ENCODE measurements around the gene EFNA3.

- TF ChIP-seq CTCF (conservative IDR thresholded peaks at IDR 0.05 in 1 of 2, IDR thresholded peaks at IDR 0.05 in 1 of 2; ENCODE audit: low read depth in 1 of 2, low read length in 2 of 2): no peak
- no peak for TF ChIP-seq EZH2 (IDR thresholded peaks at IDR 0.05; ENCODE audit: low read length, missing control alignments)
These were observed at the start of gene EFNA3 for GRCh38 chr1:155078469-155079209.
